Erythroblast (primary cell): ENCODE data around the gene KIF1B.

Experiments
- GATA1 ChIP-seq: IDR thresholded peaks from 2 replicates; pipeline ENCODE4 v1.6.1; 2011; ENCODE audit warnings: low read depth, mild to moderate bottlenecking, control low read depth, low read length, moderate library complexity
- POLR2A ChIP-seq: IDR thresholded peaks from 2 replicates; pipeline ENCODE4 v1.6.1; 2011; ENCODE audit warnings: mild to moderate bottlenecking, low read length

DNA sequence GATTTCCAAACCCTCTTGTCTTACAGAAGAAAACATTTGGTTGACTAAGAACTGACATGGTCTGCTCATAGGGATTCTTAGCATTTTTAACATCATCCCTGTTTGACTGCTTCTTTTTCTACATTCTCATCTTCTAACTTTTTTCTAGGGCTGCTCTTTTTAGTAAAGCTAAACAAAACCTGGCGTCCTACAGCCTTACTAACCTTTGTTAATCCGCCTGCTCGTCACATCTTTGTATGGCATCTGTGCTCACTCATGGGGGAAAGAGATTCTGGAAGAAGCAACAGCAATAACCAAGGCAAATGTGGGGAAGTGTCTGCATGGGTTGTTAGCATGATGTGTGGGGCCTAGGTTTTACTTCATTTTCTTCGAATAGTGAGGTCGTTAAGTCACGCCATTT lies 92.0 kb downstream of the KIF1B start:
- no peak for TF ChIP-seq POLR2A
- no peak for TF ChIP-seq GATA1
